Raji (cell line): ENCODE data around the gene AASDH.

ENCODE experiments used
- POLR2A ChIP-seq: IDR thresholded peaks from 2 replicates; pipeline ENCODE4 v1.6.1; 2011; ENCODE audit warnings: low read depth, low read length, control low read depth; ENCODE audit not compliant: insufficient read depth

The AASDH gene

DNA sequence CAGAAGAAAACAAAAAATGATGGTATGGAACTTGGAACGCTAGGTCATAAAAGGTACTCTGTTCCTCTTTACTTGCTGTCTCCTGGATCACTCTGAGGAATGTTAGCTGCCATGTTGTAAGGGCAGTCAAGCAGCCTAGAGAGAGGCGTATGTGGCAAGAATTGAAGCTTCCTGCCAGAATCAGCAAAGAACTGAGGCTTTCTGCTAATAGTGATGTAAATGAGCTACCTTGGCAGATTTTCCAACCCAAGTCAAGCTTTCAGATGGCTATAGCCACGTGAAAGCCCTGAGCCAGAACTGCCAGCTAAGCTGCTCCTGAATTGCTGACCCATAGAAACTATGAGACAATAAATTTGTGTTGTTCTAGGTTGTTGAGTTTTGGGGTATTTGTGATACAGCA is 38.7 kb downstream of the AASDH start:
- TF ChIP-seq POLR2A, result no peak

DNA sequence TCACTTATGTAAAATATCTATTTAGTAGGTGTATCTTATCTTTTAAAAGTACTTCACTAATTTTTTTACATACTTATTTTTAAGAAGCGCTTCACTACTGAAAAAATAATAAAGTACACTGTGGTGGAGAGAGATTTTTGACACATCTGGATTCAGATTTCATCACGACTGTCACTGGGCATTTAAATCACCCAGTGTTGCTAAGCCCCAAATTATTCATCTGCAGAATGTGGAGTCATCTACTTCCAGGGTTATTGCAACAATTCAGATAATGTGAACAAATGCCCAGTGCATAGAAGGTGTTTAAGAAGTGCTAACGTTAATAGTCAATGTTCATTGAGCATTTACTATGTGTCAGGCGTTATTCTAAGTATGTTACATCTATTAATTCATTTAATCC is 41.8 kb downstream of the AASDH start:
- TF ChIP-seq POLR2A, result no peak

DNA sequence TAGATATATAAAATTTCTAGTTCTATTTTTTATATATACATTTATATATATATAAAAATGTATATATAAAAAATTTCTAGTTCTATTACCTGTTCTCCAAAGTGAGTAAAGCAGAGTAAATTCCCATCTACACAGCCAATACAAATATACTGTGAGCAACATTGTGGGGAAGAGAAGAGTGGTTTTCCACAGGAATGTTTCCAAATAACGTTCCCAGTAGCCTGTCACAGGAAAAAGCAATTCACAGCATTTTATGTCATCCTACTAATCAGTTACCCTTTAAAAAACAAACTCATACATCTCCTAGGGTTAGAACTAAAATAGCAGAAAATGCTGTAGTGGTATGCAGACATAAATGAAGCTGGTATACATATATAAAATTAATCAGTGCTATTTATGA is 44.5 kb downstream of the AASDH start:
- TF ChIP-seq POLR2A, result no peak

DNA sequence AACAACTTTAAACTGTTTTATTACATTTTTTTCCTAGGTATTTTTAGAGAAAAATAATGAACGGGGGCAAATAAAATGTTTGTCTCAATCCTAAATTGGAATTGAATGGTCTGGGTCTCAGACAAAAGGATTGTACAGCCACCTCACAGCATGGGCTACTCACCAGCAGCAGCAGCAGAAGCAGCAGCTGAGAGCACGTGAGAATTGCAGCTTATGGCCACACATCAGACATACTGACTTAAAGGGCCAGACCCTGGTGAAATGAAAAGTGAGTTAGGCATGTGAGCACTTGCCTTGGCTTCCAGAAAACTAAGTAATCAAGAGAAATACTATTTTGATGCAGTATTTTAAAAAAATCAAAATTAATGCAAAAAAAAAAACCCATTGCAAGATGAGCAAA is 56.6 kb downstream of the AASDH start:
- TF ChIP-seq POLR2A, result no peak

DNA sequence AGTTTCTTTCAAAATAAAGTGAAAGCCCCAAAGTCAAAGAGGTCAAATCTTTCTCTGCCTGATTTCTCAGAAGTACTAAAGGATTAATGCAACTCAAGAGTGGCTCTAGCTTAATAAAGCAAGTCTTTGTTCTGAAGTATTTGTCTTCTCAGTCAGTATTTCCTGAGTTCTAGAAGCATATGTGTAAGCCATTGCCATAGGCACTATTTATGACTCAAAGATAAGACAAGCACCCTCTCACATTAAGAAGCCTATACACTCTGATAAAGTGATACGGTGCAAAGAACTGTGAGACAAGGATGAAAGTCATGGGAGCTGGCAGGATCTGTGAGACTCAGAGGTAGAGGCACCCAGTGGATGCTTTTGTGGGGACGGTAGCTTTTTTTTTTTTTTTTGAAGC is 60.9 kb downstream of the AASDH start:
- TF ChIP-seq POLR2A, result no peak

DNA sequence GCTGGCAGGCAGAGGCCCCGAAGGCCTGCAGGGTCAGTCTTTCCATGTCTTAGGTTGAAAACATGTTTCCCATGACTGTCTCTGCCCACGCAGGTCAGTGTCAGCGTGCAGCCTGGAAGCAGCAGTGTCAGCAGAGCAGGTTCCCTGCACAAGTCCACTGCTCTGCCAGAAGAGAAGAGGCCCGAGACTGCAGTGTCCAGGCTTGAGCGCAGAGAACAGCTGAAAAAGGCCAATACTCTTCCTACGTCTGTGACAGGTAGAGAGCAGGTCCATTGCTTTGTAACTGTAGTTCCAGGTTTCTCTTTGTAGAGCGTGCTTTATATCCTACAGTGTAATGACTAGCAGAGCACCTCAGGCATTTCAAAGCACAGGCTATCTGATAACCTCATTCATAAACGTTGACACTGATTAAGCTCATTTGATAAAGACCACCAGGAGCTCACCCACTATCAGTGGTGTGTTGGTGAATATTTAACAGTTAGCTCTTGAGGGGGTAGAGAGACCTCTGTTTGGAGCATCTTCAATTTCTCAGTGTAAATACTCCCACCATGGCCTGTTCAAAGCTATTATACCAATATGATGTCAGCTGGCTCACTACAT is 63.2 kb downstream of the AASDH start:
- no peak for TF ChIP-seq POLR2A

DNA sequence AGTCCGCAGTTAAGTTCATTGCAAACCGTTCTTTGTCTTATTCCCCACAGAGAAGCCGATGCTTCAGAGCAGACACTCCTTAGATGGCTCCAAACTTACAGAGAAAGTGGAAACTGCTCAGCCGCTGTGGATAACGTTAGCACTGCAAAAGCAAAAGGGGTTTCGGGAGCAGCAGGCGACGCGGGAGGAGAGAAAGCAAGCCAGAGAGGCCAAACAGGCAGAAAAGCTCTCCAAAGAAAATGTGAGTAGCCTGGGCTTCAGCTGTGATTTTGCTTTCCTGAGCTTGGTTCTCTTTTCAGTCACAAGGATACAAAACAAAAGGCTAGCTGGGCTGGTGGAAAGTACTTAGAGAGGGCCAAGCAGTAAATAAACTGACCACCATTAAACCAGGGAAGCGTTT is 64.0 kb downstream of the AASDH start:
- TF ChIP-seq POLR2A, result no peak

DNA sequence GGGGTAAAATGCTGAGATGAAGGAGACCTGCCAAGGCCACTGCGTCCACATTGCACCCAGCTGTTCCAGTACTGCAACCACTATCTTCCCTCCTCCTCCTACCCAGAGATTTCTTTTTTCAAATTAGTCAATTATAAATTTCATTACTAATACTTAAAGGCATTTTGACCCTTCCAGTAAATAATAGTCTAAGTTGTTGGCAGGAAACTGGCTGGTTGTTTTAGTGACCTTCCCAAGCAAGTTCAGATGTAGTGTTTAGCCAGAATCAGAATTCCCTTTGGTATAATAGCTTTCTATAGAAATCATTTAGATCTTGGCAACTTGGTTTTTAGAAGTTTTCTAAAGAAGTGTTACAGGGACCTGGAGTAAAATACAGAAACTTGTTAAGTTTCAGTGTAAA is 66.0 kb downstream of the AASDH start:
- TF ChIP-seq POLR2A, result no peak

DNA sequence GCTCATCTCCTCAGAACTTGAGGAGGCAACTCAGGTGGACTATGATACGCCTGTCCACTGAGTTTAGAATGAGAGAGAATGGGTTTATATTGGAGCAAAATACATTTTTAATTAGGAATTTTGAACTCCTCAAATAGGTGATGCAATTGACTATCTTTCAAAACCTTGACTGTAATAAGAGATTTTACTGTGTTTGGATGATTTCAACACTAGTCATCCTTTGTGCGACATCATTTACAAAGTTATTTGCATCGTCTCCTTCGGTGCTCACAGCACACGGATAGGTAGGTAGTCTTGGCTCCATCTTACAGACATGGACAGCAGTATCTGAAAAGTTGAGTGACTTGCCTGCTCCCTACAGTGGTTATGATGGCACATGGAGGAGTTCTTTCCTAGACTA is 67.0 kb downstream of the AASDH start:
- TF ChIP-seq POLR2A, result no peak

DNA sequence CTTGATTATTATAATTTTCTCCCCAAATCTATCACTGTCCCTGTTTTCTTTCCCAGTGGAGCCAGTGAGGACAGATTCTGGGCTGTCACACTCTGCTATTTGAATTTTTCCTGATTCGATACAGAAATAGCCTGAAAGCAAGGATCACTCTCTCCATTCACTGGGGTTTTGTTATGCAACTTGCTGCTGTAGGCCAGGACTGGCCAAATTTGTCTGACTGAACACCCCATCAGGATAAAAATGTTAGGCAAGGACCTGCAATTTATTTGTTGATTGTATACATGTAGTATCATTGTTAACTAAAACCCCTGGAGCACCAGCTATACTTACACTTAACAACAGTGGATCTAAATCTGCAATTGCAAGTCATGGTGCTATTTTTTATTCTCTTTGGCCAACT is 68.7 kb downstream of the AASDH start:
- no peak for TF ChIP-seq POLR2A

DNA sequence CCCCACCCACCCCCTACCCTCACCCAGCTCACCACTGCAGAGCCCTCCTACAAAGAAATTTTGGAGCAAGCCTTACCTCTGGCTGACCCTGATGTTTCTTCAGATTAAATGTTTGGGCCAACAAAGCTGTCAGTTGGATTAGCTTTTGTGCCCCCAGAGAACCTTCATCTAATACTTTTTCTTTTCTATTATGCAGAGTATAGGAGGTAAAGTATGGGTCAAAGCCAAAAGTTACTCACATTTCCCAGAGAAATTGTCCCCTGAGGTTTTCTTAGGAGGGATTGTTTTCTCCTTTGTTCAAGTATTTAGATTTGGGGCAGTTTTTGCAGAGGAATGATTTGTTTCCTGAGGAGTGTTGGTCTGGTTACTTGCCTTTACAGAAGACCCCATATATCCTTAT is 69.5 kb downstream of the AASDH start:
- no peak for TF ChIP-seq POLR2A

DNA sequence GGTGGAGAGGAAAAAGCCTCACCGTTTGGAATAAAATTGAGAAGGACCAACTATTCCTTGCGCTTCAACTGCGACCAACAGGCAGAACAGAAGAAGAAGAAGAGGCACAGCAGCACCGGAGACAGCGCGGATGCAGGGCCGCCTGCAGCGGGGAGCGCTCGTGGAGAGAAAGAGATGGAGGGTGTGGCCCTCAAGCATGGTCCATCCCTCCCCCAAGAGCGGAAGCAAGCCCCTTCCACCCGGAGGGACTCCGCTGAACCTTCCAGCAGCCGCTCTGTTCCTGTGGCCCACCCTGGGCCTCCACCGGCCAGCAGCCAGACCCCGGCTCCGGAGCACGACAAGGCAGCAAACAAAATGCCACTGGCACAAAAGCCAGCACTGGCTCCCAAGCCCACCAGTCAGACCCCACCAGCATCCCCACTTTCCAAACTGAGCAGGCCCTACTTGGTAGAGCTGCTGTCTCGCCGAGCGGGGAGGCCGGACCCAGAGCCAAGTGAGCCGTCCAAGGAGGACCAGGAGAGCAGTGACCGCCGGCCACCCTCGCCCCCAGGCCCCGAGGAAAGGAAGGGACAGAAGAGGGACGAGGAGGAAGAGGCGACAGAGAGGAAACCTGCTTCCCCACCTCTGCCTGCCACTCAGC is 71.2 kb downstream of the AASDH start:
- TF ChIP-seq POLR2A, result no peak

DNA sequence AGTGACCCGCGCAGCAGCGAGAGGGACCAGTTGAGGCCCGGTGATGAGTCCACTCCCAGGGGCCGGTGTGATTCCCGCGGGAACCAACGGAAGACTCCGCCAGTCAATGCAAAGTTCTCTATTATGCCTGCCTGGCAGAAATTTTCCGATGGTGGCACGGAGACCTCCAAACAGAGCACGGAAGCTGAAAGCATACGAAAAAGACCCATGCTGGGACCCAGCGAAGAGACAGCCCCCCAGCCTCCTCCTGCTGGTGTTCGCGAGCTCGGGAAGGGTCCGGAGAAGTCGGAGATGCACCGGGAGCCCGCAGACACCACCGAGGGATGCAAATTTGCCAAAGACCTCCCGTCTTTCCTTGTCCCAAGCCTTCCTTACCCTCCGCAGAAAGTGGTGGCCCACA is 71.7 kb downstream of the AASDH start:
- no peak for TF ChIP-seq POLR2A

DNA sequence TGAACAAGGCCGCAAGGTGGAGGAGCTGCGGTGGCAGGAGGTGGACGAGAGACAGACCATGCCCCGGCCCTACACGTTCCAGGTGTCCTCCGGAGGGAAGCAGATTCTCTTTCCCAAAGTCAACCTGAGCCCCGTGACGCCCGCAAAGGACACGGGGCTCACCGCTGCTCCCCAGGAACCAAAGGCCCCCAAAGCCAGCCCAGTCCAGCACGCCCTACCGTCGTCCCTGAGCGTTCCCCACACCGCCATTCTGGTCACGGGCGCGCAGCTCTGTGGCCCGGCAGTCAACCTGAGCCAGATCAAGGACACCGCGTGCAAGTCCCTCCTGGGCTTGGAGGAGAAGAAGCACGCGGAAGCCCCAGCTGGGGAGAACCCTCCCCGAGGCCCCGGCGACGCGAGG is 72.2 kb downstream of the AASDH start:
- TF ChIP-seq POLR2A, result no peak

DNA sequence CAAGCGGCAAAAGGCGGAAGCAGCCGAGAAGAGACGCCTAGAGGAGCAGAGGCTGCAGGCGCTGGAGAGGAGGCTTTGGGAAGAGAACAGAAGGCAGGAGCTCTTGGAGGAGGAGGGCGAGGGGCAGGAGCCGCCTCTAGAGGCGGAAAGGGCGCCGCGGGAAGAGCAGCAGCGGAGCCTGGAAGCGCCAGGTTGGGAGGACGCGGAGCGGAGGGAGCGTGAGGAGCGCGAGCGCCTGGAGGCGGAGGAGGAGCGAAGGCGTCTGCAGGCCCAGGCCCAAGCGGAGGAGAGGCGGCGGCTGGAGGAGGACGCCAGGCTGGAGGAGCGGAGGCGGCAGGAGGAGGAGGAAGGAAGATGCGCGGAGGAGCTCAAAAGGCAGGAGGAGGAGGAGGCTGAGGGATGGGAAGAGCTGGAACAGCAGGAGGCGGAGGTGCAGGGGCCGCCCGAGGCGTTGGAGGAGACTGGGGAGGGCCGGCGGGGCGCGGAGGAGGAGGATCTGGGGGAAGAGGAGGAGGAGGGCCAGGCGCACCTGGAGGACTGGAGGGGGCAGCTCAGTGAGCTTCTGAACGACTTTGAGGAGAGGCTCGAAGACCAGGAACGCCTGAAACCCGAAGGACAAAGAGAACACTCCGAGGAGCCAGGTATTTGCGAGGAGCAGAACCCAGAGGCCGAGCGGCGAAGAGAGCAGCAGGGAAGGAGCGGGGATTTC is 72.9 kb downstream of the AASDH start:
- no peak for TF ChIP-seq POLR2A

DNA sequence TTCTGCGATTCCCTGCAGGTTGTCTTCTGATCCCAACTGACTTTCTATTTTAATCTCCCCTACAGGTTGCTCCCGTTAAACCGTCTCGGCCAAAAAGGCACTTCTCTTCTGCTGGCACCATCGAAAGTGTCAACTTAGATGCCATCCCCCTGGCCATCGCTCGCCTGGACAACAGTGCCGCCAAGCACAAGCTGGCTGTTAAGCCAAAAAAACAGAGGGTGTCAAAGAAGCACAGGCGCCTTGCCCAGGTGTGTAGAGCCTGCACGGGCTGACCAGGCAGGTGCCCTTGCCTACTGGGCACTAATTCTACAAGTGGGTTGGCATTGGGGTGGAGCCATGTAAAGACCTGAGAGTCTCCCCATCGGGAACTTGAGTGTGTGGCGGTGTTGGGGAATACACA is 74.2 kb downstream of the AASDH start:
- TF ChIP-seq POLR2A, result no peak
